ENCODE results near the gene MBNL2. TPM values are rescaled to one million over a fixed set of nuclear protein-coding genes. Genes with fewer than 3 reads are reported as not detected.

Gene MBNL2
- total RNA-seq, 2 experiments from 2014 or later: 2.7 to 7.4 TPM

DNA sequence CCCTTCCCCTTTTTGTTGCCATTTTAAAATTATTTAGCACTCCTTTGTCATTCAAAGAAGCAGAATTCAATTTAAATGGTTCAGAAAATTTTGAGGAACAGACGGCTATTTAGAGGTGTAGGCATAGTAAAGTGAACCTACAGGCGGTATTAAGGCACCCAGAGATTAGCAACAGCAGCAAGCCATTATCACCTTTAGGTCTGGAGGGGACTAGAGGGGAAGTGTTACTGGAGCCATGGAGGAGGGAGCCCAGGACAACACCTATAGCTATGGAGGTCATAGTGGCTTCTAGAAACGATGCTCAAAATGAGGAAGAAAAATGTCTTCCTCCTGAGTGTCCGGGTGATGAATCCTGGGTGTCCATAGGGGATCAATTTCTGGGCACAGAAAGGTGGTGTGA is 25.8 kb upstream of the MBNL2 start:
- Histone ChIP-seq H3K9me2 (ENCODE audit: insufficient read depth, low read length) (no peaks in the 10 kb centered on the region), H2AFZ (ENCODE audit: low read length) (no peak overlapping the region), H4K20me1 (ENCODE audit: insufficient read depth, low read length) (no peaks in the 10 kb centered on the region), H3K9me3 (ENCODE audit: low read length) (no peaks in the 10 kb centered on the region), H3K4me2 (ENCODE audit: low read length) (no peak overlapping the region), H3K79me2 (ENCODE audit: insufficient read depth, low read depth, low read length) (no peaks in the 10 kb centered on the region), H3K27ac (ENCODE audit: low read depth, low read length, poor library complexity, severe bottlenecking) (no peak overlapping the region), H3K4me1 (ENCODE audit: insufficient read depth, low read length, poor library complexity, severe bottlenecking) (no peaks in the 10 kb centered on the region), H3K36me3 (ENCODE audit: insufficient read depth, low read length) (no peaks in the 10 kb centered on the region), H3K4me3 (ENCODE audit: low read depth, low read length, poor library complexity, severe bottlenecking) (no peak overlapping the region)
- ChIA-PET POLR2A (interaction anchor here (0.6 kb wide), 1 partner anchor 762 kb away, joined by 3 read pairs; no protein-coding TSS in a partner anchor), CTCF (ENCODE audit: unreplicated experiment) (no interaction called here)
- DNase-seq (ENCODE audit: low spot score): no peak
- BruUV-seq (replicated peaks): no TSS peak
- TF ChIP-seq, protein P1, sequence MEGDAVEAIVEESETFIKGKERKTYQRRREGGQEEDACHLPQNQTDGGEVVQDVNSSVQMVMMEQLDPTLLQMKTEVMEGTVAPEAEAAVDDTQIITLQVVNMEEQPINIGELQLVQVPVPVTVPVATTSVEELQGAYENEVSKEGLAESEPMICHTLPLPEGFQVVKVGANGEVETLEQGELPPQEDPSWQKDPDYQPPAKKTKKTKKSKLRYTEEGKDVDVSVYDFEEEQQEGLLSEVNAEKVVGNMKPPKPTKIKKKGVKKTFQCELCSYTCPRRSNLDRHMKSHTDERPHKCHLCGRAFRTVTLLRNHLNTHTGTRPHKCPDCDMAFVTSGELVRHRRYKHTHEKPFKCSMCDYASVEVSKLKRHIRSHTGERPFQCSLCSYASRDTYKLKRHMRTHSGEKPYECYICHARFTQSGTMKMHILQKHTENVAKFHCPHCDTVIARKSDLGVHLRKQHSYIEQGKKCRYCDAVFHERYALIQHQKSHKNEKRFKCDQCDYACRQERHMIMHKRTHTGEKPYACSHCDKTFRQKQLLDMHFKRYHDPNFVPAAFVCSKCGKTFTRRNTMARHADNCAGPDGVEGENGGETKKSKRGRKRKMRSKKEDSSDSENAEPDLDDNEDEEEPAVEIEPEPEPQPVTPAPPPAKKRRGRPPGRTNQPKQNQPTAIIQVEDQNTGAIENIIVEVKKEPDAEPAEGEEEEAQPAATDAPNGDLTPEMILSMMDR (conservative IDR thresholded peaks at IDR 0.05; ENCODE audit: low read length): no peak
- TF ChIP-seq EZH2phosphoT487 (IDR thresholded peaks at IDR 0.05; ENCODE audit: borderline replicate concordance, low read depth, low read length): no peak
- intact Hi-C loops (cut with micrococcal nuclease; ENCODE audit: unreplicated experiment): no loop called here

DNA sequence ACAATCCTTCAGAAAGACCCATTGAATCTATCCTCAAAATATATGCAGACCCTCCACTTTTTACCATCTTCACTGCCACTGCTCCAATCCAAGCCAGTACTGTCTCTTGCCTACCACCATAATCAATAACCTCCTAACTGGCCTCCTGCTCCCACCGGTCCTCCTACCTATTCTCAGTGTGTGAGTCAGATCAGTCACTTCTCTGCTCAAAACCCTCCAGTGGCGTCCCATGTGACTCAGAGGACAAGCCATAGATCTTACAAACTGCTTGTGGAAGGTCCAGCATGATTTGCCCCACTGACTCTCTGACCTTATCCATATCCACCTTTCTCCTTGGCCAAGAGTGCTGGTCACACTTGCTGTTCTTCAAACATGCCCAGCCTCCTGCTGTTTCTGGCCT is 23.4 kb upstream of the MBNL2 start:
- Histone ChIP-seq H3K9me3 (ENCODE audit: low read length) (no peaks in the 10 kb centered on the region), H4K20me1 (ENCODE audit: insufficient read depth, low read length) (no peaks in the 10 kb centered on the region), H3K27ac (ENCODE audit: low read depth, low read length, poor library complexity, severe bottlenecking) (no peak overlapping the region), H2AFZ (ENCODE audit: low read length) (no peak overlapping the region), H3K36me3 (ENCODE audit: insufficient read depth, low read length) (no peaks in the 10 kb centered on the region), H3K4me2 (ENCODE audit: low read length) (no peak overlapping the region), H3K9me2 (ENCODE audit: insufficient read depth, low read length) (no peaks in the 10 kb centered on the region), H3K4me3 (ENCODE audit: low read depth, low read length, poor library complexity, severe bottlenecking) (no peak overlapping the region), H3K79me2 (ENCODE audit: insufficient read depth, low read depth, low read length) (no peaks in the 10 kb centered on the region), H3K4me1 (ENCODE audit: insufficient read depth, low read length, poor library complexity, severe bottlenecking) (no peaks in the 10 kb centered on the region)
- intact Hi-C loops (cut with micrococcal nuclease; ENCODE audit: unreplicated experiment): no loop called here
- BruUV-seq (replicated peaks): no TSS peak
- CTCF ChIA-PET (ENCODE audit: unreplicated experiment): no interaction called here
- TF ChIP-seq, protein P1 (conservative IDR thresholded peaks at IDR 0.05; ENCODE audit: low read length): no peak
- no peak for TF ChIP-seq EZH2phosphoT487 (IDR thresholded peaks at IDR 0.05; ENCODE audit: borderline replicate concordance, low read depth, low read length)
- DNase-seq (ENCODE audit: low spot score): no peak
- POLR2A ChIA-PET: no interaction called here

GRCh38 chr13:97199451-97199850 is 22.7 kb upstream of the MBNL2 start:
- POLR2A ChIA-PET: interaction anchor here (0.6 kb wide), 1 partner anchor 127 kb away, joined by 3 read pairs; no protein-coding TSS in a partner anchor

More at GRCh38 chr13:97199451-97199850, 22.7 kb upstream of the MBNL2 start:
- no peaks in the 10 kb centered on the region for H3K9me3 ChIP-seq (ENCODE audit: low read length)
- H4K20me1 ChIP-seq (ENCODE audit: insufficient read depth, low read length): no peaks in the 10 kb centered on the region
- no peak for DNase-seq (ENCODE audit: low spot score)
- no peaks in the 10 kb centered on the region for H3K36me3 ChIP-seq (ENCODE audit: insufficient read depth, low read length)
- no peaks in the 10 kb centered on the region for H3K4me1 ChIP-seq (ENCODE audit: insufficient read depth, low read length, poor library complexity, severe bottlenecking)
- H3K9me2 ChIP-seq (ENCODE audit: insufficient read depth, low read length): no peaks in the 10 kb centered on the region
- TF ChIP-seq EZH2phosphoT487 (IDR thresholded peaks at IDR 0.05; ENCODE audit: borderline replicate concordance, low read depth, low read length): no peak
- TF ChIP-seq, protein P1 (conservative IDR thresholded peaks at IDR 0.05; ENCODE audit: low read length): no peak
- no peaks in the 10 kb centered on the region for H3K79me2 ChIP-seq (ENCODE audit: insufficient read depth, low read depth, low read length)
- intact Hi-C loops (cut with micrococcal nuclease; ENCODE audit: unreplicated experiment): no loop called here
- no TSS peak for BruUV-seq (replicated peaks)
- no peak overlapping the region for H3K4me2 ChIP-seq (ENCODE audit: low read length)
- no peak overlapping the region for H3K27ac ChIP-seq (ENCODE audit: low read depth, low read length, poor library complexity, severe bottlenecking)
- no peak overlapping the region for H3K4me3 ChIP-seq (ENCODE audit: low read depth, low read length, poor library complexity, severe bottlenecking)
- CTCF ChIA-PET (ENCODE audit: unreplicated experiment): no interaction called here
- H2AFZ ChIP-seq (ENCODE audit: low read length): no peak overlapping the region

All from OCI-LY7 (cell line).